ENCODE data around the gene EXOC2. TPM values are rescaled to one million over a fixed set of nuclear protein-coding genes. Genes with fewer than 3 reads are reported as not detected.

The EXOC2 gene
- total RNA-seq, 4 donors from 2014 or later: 7.6 to 22.5 (median 20.2) TPM

GRCh38 chr6:490251-491037 is 202.5 kb downstream of the EXOC2 start:
- Histone ChIP-seq H3K9me3 (no peaks in the 10 kb centered on the region), H3K27ac (no peak overlapping the region), H3K27me3 (no peaks in the 10 kb centered on the region), H3K4me3 (no peak overlapping the region), H3K4me1 (peaks cover 0 to 5% (median 0%) of the 10 kb centered on the region in 4 donors), H3K36me3 (peaks cover 0 to 14% (median 3%) of the 10 kb centered on the region in 4 donors)
- 43 to 57% methylated on average over 6 of the region's 6 CpGs for WGBS, 2 donors (ENCODE audit: low coverage in 1 of 2)
- in situ Hi-C loops (cut with MboI; ENCODE audit: low pct_ligation_motif_present in 1 of 4, low pct_unique_long_range_greater_than_20kb in 1 of 4, low sequenced_read_pairs in 3 of 4) (no loop called here), intact Hi-C loops (cut with DNase I; ENCODE audit: low total_unique reads) (loop anchor here (1.0 kb wide), 1 partner anchor 25 kb away; no protein-coding TSS in a partner anchor)
- TF ChIP-seq EP300 (IDR thresholded peaks at IDR 0.05; ENCODE audit: low read depth): no peak
- DNase-seq: no peak

GRCh38 chr6:489762-490161 is 203.2 kb downstream of the EXOC2 start:
- no peak for TF ChIP-seq EP300 (IDR thresholded peaks at IDR 0.05; ENCODE audit: low read depth)
- TF ChIP-seq POLR2AphosphoS5 (IDR thresholded peaks at IDR 0.05): no peak
- no peak for TF ChIP-seq POLR2A (IDR thresholded peaks at IDR 0.05)
- TF ChIP-seq CTCF (IDR thresholded peaks at IDR 0.05): no peak
- Histone ChIP-seq H3K4me3 (no peak overlapping the region), H3K36me3 (peaks cover 0 to 12% (median 3%) of the 10 kb centered on the region in 4 donors), H3K27ac (no peak overlapping the region), H3K4me1 (peaks cover 0 to 5% (median 0%) of the 10 kb centered on the region in 4 donors), H3K27me3 (no peaks in the 10 kb centered on the region), H3K9me3 (no peaks in the 10 kb centered on the region)
- in situ Hi-C loops (cut with MboI; ENCODE audit: low pct_ligation_motif_present in 1 of 4, low pct_unique_long_range_greater_than_20kb in 1 of 4, low sequenced_read_pairs in 3 of 4) (no loop called here), intact Hi-C loops (cut with DNase I; ENCODE audit: low total_unique reads) (loop anchor here (1.0 kb wide), 1 partner anchor 26 kb away; no protein-coding TSS in a partner anchor)
- 78 to 86% methylated on average over 3 to 11 of the region's 11 CpGs for WGBS, 2 donors (ENCODE audit: low coverage in 1 of 2)
- DNase-seq: no peak

GRCh38 chr6:489001-489400 is 203.9 kb downstream of the EXOC2 start:
- 60 to 73% methylated on average over 4 of the region's 4 CpGs for WGBS, 2 donors (ENCODE audit: low coverage in 1 of 2)
- H3K36me3 ChIP-seq: peaks cover 0 to 7% (median 3%) of the 10 kb centered on the region in 4 donors
- no peak overlapping the region for H3K4me3 ChIP-seq
- DNase-seq: no peak
- intact Hi-C loops (cut with DNase I; ENCODE audit: low total_unique reads): no loop called here
- H3K27ac ChIP-seq: no peak overlapping the region
- H3K4me1 ChIP-seq: peaks cover 0 to 5% (median 0%) of the 10 kb centered on the region in 4 donors
- H3K27me3 ChIP-seq: no peaks in the 10 kb centered on the region
- TF ChIP-seq CTCF (IDR thresholded peaks at IDR 0.05): no peak
- TF ChIP-seq POLR2AphosphoS5 (IDR thresholded peaks at IDR 0.05): no peak
- no peak for TF ChIP-seq POLR2A (IDR thresholded peaks at IDR 0.05)
- TF ChIP-seq EP300 (IDR thresholded peaks at IDR 0.05; ENCODE audit: low read depth): no peak
- H3K9me3 ChIP-seq: no peaks in the 10 kb centered on the region
- in situ Hi-C loops (cut with MboI; ENCODE audit: low pct_ligation_motif_present in 1 of 4, low pct_unique_long_range_greater_than_20kb in 1 of 4, low sequenced_read_pairs in 3 of 4): no loop called here

GRCh38 chr6:487956-488355 is 205.0 kb downstream of the EXOC2 start:
- no peak for TF ChIP-seq POLR2A (IDR thresholded peaks at IDR 0.05)
- no peak for TF ChIP-seq POLR2AphosphoS5 (IDR thresholded peaks at IDR 0.05)
- no peak for TF ChIP-seq EP300 (IDR thresholded peaks at IDR 0.05; ENCODE audit: low read depth)
- TF ChIP-seq CTCF (IDR thresholded peaks at IDR 0.05): no peak
- WGBS, 2 donors (ENCODE audit: low coverage in 1 of 2): 80 to 87% methylated on average over 1 to 13 of the region's 13 CpGs
- Histone ChIP-seq H3K27ac (no peak overlapping the region), H3K36me3 (peaks cover 0 to 7% (median 3%) of the 10 kb centered on the region in 4 donors), H3K9me3 (no peaks in the 10 kb centered on the region), H3K27me3 (no peaks in the 10 kb centered on the region), H3K4me3 (no peak overlapping the region), H3K4me1 (peaks cover 0 to 5% (median 0%) of the 10 kb centered on the region in 4 donors)
- peak; percentile 21 for DNase-seq
- in situ Hi-C loops (cut with MboI; ENCODE audit: low pct_ligation_motif_present in 1 of 4, low pct_unique_long_range_greater_than_20kb in 1 of 4, low sequenced_read_pairs in 3 of 4): no loop called here
- intact Hi-C loops (cut with DNase I; ENCODE audit: low total_unique reads): no loop called here

Data from transverse colon (tissue), 4 donors.